Panc1 (cell line): Measurements from ENCODE around the gene RPGRIP1.

ENCODE experiments used
- CTCF ChIP-seq: fragments of 450-650 bp; IDR thresholded peaks from 2 replicates; pipeline ENCODE4 v1.5.1; 2017; ENCODE audit warnings: mild to moderate bottlenecking
- TCF7L2 ChIP-seq: IDR thresholded peaks from 2 replicates; pipeline ENCODE4 v1.6.1; 2011; ENCODE audit warnings: mild to moderate bottlenecking, low read depth, low read length, inconsistent platforms

- TF ChIP-seq TCF7L2: no peak
- no peak for TF ChIP-seq CTCF
Observed at GRCh38 chr14:21231020-21231652, 48.7 kb upstream of the RPGRIP1 start.
